Vagina (tissue), 2 donors: ENCODE measurements around the gene ZNF599. TPM values are rescaled to one million over a fixed set of nuclear protein-coding genes. Genes with fewer than 3 reads are reported as not detected.
A peak's percentile ranks its signal among the peaks of the same experiment; 100 is the strongest.

Experiments
- DNase-seq, 2 donors: peaks; one replicate each; pipeline ENCODE4 v3.0.0-alpha.2; 2017; ENCODE audit errors: extremely low spot score in 2 of 2
- H3K27ac ChIP-seq: fragments of 200-600 bp; sonication (generic); one replicate; pipeline ENCODE4 v1.5.1; 2019
- H3K27me3 ChIP-seq: fragments of 200-600 bp; sonication (generic); one replicate; pipeline ENCODE4 v1.5.1; 2019
- H3K36me3 ChIP-seq, 2 donors: fragments of 200-600 bp; sonication (generic); one replicate each; pipeline ENCODE4 v1.5.1; 2017 to 2019
- H3K4me1 ChIP-seq: fragments of 200-600 bp; sonication (generic); one replicate; pipeline ENCODE4 v1.5.1; 2019
- H3K4me3 ChIP-seq, 2 donors: fragments of 200-600 bp; sonication (generic); 1 replicate in 1 of 2; 2 replicates in 1 of 2; pipeline ENCODE4 v1.5.1; 2016 to 2019
- H3K9me3 ChIP-seq: fragments of 200-600 bp; sonication (generic); one replicate; pipeline ENCODE4 v1.5.1; 2019
- CTCF ChIP-seq, 3 experiments: fragments of 450-650 bp in 2 of 3; fragments of 200-600 bp in 1 of 3; sonication (generic) in 1 of 3; IDR thresholded peaks; one replicate each; pipeline ENCODE4 v1.5.1; 2017 to 2019; ENCODE audit warnings: antibody characterized with exemption in 3 of 3, mild to moderate bottlenecking in 2 of 3, moderate library complexity in 2 of 3
- POLR2A ChIP-seq, 2 donors: fragments of 450-650 bp; IDR thresholded peaks; one replicate each; pipeline ENCODE4 v1.6.1; 2017; ENCODE audit warnings: antibody characterized with exemption in 2 of 2, mild to moderate bottlenecking in 2 of 2, moderate library complexity in 2 of 2
- POLR2AphosphoS5 ChIP-seq, 2 donors: sonication (generic); formaldehyde crosslinking; IDR thresholded peaks; one replicate each; pipeline ENCODE4 v1.9.0; 2017; ENCODE audit warnings: antibody characterized with exemption in 2 of 2, mild to moderate bottlenecking in 2 of 2, low read depth in 1 of 2; ENCODE audit not compliant: insufficient read depth in 1 of 2
- intact Hi-C: fragments of 100-400 bp; cut with DNase I; formaldehyde crosslinking; loops from one replicate; pipeline ENCODE4 v1.15.1; 2023
- total RNA-seq: library from RNA; depleted of rRNA; stranded (reverse); fragments of >200 nt; gene quantifications from one replicate; pipeline ENCODE4 v1.2.3, GENCODE V29; 2016

The ZNF599 gene
- total RNA-seq, 1 donor from 2014 or later: 5.9 TPM

- no peak for DNase-seq
- intact Hi-C loops: loop anchor here (2.0 kb wide), 1 partner anchor 55 kb away; no protein-coding TSS in a partner anchor
- Histone ChIP-seq H3K4me1 (peaks cover 32% of the 10 kb centered on the region), H3K36me3 (peaks cover 0 to 25% of the 10 kb centered on the region in 2 donors), H3K9me3 (no peaks in the 10 kb centered on the region), H3K4me3 (peak overlapping the region; percentile 69 to 74), H3K27ac (peak overlapping the region; percentile 96), H3K27me3 (no peaks in the 10 kb centered on the region)
- no peak for TF ChIP-seq POLR2AphosphoS5 (IDR thresholded peaks at IDR 0.05; ENCODE audit: insufficient read depth in 1 of 2, low read depth in 1 of 2)
- TF ChIP-seq CTCF (IDR thresholded peaks at IDR 0.05): no peak
- no peak for TF ChIP-seq POLR2A (IDR thresholded peaks at IDR 0.05)
Measured at GRCh38 chr19:34733266-34733745, 39.7 kb downstream of the ZNF599 start.

GRCh38 chr19:34732612-34733211 is 40.3 kb downstream of the ZNF599 start:
- intact Hi-C loops: loop anchor here (2.0 kb wide), 1 partner anchor 54 kb away; no protein-coding TSS in a partner anchor
- no peaks in the 10 kb centered on the region for H3K27me3 ChIP-seq
- DNase-seq: no peak

GRCh38 chr19:34731964-34732363 is 41.1 kb downstream of the ZNF599 start:
- peaks cover 32% of the 10 kb centered on the region for H3K4me1 ChIP-seq
- intact Hi-C loops: loop anchor here (2.0 kb wide), 1 partner anchor 53 kb away; no protein-coding TSS in a partner anchor
- TF ChIP-seq CTCF (IDR thresholded peaks at IDR 0.05): no peak
- TF ChIP-seq POLR2AphosphoS5 (IDR thresholded peaks at IDR 0.05; ENCODE audit: insufficient read depth in 1 of 2, low read depth in 1 of 2): no peak
- no peak for TF ChIP-seq POLR2A (IDR thresholded peaks at IDR 0.05)

More at GRCh38 chr19:34732612-34733211, 40.3 kb downstream of the ZNF599 start:
- no peaks in the 10 kb centered on the region for H3K9me3 ChIP-seq
- TF ChIP-seq POLR2AphosphoS5 (IDR thresholded peaks at IDR 0.05; ENCODE audit: insufficient read depth in 1 of 2, low read depth in 1 of 2) (no peak), CTCF (IDR thresholded peaks at IDR 0.05) (no peak), POLR2A (IDR thresholded peaks at IDR 0.05) (no peak)
- peak overlapping the region; percentile 96 for H3K27ac ChIP-seq
- peaks cover 32% of the 10 kb centered on the region for H3K4me1 ChIP-seq
- peak overlapping the region; percentile 69 to 74 for H3K4me3 ChIP-seq
- peaks cover 0 to 20% of the 10 kb centered on the region in 2 donors for H3K36me3 ChIP-seq

GRCh38 chr19:34731019-34731829 is 41.8 kb downstream of the ZNF599 start:
- H3K9me3 ChIP-seq: no peaks in the 10 kb centered on the region
- no peak overlapping the region for H3K27ac ChIP-seq
- no peak for TF ChIP-seq POLR2AphosphoS5 (IDR thresholded peaks at IDR 0.05; ENCODE audit: insufficient read depth in 1 of 2, low read depth in 1 of 2)
- no peak for TF ChIP-seq CTCF (IDR thresholded peaks at IDR 0.05)
- TF ChIP-seq POLR2A (IDR thresholded peaks at IDR 0.05): no peak
- intact Hi-C loops: no loop called here
- H3K36me3 ChIP-seq: peaks cover 0 to 9% of the 10 kb centered on the region in 2 donors
- no peak for DNase-seq
- no peak overlapping the region for H3K4me3 ChIP-seq
- no peaks in the 10 kb centered on the region for H3K27me3 ChIP-seq
- peaks cover 30% of the 10 kb centered on the region for H3K4me1 ChIP-seq

More at GRCh38 chr19:34731964-34732363, 41.1 kb downstream of the ZNF599 start:
- DNase-seq: no peak
- Histone ChIP-seq H3K27ac (no peak overlapping the region), H3K4me3 (no peak overlapping the region), H3K27me3 (no peaks in the 10 kb centered on the region), H3K9me3 (no peaks in the 10 kb centered on the region), H3K36me3 (peaks cover 0 to 13% of the 10 kb centered on the region in 2 donors)
